A549 (cell line): Measurements from ENCODE around the gene NAXD. TPM values are rescaled to one million over a fixed set of nuclear protein-coding genes. Genes with fewer than 3 reads are reported as not detected.

Source experiments
- ATAC-seq, 2 experiments: fragments of 200-7000 bp in 1 of 2; fragments of >200 bp in 1 of 2; cut with Nextera tagmentation in 1 of 2; cut with Tn5 transposase in 1 of 2; 3 replicates each; pipeline versions ENCODE4 v1.8.0 to v1.9.1; 2018 to 2020; ENCODE audit warnings: mild to moderate bottlenecking in 1 of 2, moderate library complexity in 1 of 2
- CTCF ChIA-PET: fragments of 300-600 bp; sonication (Branson Sonifier 250); formaldehyde crosslinking; extraction: SDS; loops from one replicate; lab custom pipeline; 2021; ENCODE audit warnings: antibody characterized with exemption, inconsistent platforms; lab: Yijun Ruan, JAX
- POLR2A ChIA-PET: fragments of 350-600 bp; formaldehyde crosslinking; extraction: SDS; loops from one replicate; lab custom pipeline; 2021; ENCODE audit warnings: antibody characterized with exemption, inconsistent platforms; lab: Yijun Ruan, JAX
- DNase-seq, 2 experiments: peaks; one replicate each; pipeline versions ENCODE4 v3.0.0 to v3.0.0-alpha.2; 2011 to 2016; ENCODE audit warnings: low read depth in 1 of 2, low spot score in 1 of 2
- FAIRE-seq: peaks from 2 replicates; lab custom pipeline; 2011; peaks lifted over from hg19 to GRCh38; lab: Jason Lieb, UNC
- H3K27ac ChIP-seq, 2 experiments: fragments of >200 bp; sonication (Bioruptor Twin); formaldehyde crosslinking; 3 replicates each; pipeline ENCODE4 v1.5.1; 2016 to 2017
- H3K4me1 ChIP-seq: fragments of >200 bp; sonication (Bioruptor Twin); formaldehyde crosslinking; 3 replicates; pipeline ENCODE4 v1.6.1; 2016
- H3K4me2 ChIP-seq: fragments of >200 bp; sonication (Bioruptor Twin); formaldehyde crosslinking; 3 replicates; pipeline ENCODE4 v1.6.1; 2016
- H3K4me3 ChIP-seq: fragments of >200 bp; sonication (Bioruptor Twin); formaldehyde crosslinking; 3 replicates; pipeline ENCODE4 v1.5.1; 2016
- H3K9me3 ChIP-seq: fragments of >200 bp; sonication (Bioruptor Twin); formaldehyde crosslinking; 3 replicates; pipeline ENCODE4 v1.6.1; 2016
- ATOH8 ChIP-seq: fragments of 250-450 bp; sonication (Bioruptor Pico); IDR thresholded peaks from 2 replicates; pipeline ENCODE4 v1.5.0; 2020; ENCODE audit warnings: low read depth, mild to moderate bottlenecking, moderate library complexity
- BHLHE40 ChIP-seq: IDR thresholded peaks from 2 replicates; pipeline ENCODE4 v1.6.1; 2012; ENCODE audit warnings: low read depth, low read length, inconsistent platforms
- CBX8 ChIP-seq: fragments of 200-600 bp; sonication (generic); IDR thresholded peaks from 2 replicates; pipeline ENCODE4 v1.6.1; 2016
- CEBPB ChIP-seq, 2 experiments: fragments of >200 bp in 1 of 2; sonication (Bioruptor Twin) in 1 of 2; formaldehyde crosslinking in 1 of 2; IDR thresholded peaks; 2 replicates each; pipeline ENCODE4 v1.6.1; 2012 to 2016
- CHD2 ChIP-seq: fragments of 150-350 bp; IDR thresholded peaks from 2 replicates; pipeline ENCODE4 v1.6.1; 2014; ENCODE audit warnings: low read length; ENCODE audit not compliant: partially characterized antibody
- CHD4 ChIP-seq: fragments of 200-600 bp; sonication (generic); IDR thresholded peaks from 2 replicates; pipeline ENCODE4 v1.6.1; 2016; ENCODE audit warnings: antibody characterized with exemption, mild to moderate bottlenecking, borderline replicate concordance
- EHF ChIP-seq: fragments of 250-450 bp; sonication (Bioruptor Pico); IDR thresholded peaks from 2 replicates; pipeline ENCODE4 v1.5.0; 2020; ENCODE audit warnings: mild to moderate bottlenecking
- GATA3 ChIP-seq: IDR thresholded peaks from 2 replicates; pipeline ENCODE4 v1.6.1; 2012; ENCODE audit warnings: borderline replicate concordance
- HEYL ChIP-seq: fragments of 250-450 bp; sonication (Bioruptor Pico); IDR thresholded peaks from 2 replicates; pipeline ENCODE4 v1.8.0; 2021; ENCODE audit warnings: mild to moderate bottlenecking, moderate library complexity
- HMGXB4 ChIP-seq: fragments of 250-450 bp; sonication (Bioruptor Pico); IDR thresholded peaks from 2 replicates; pipeline ENCODE4 v1.5.0; 2021; ENCODE audit warnings: mild to moderate bottlenecking, moderate library complexity, borderline replicate concordance
- HOXA7 ChIP-seq: fragments of 250-450 bp; sonication (Bioruptor Pico); IDR thresholded peaks from 2 replicates; pipeline ENCODE4 v1.5.0; 2020; ENCODE audit warnings: mild to moderate bottlenecking, moderate library complexity
- NFE2L2 ChIP-seq: fragments of 150-350 bp; conservative IDR thresholded peaks from 2 replicates; pipeline ENCODE4 v1.6.1; 2014; ENCODE audit warnings: low read length
- PHF8 ChIP-seq: fragments of 200-600 bp; sonication (generic); IDR thresholded peaks from 2 replicates; pipeline ENCODE4 v1.6.1; 2016; ENCODE audit warnings: low read depth, mild to moderate bottlenecking, antibody characterized with exemption, moderate library complexity, borderline replicate concordance
- POLR2AphosphoS2 ChIP-seq: conservative IDR thresholded peaks from 2 replicates; pipeline ENCODE4 v1.6.1; 2012; ENCODE audit warnings: low read length, improper control_type of control experiment, inconsistent platforms
- REST ChIP-seq: fragments of 200-600 bp; sonication (generic); IDR thresholded peaks from 2 replicates; pipeline ENCODE4 v1.6.1; 2016; ENCODE audit warnings: antibody characterized with exemption, mild to moderate bottlenecking, moderate library complexity
- USF2 ChIP-seq: fragments of 450-650 bp; IDR thresholded peaks from 2 replicates; pipeline ENCODE4 v1.6.1; 2014; ENCODE audit warnings: antibody characterized with exemption
- ZFP36 ChIP-seq: fragments of 450-650 bp; IDR thresholded peaks from 2 replicates; pipeline ENCODE4 v1.6.1; 2014; ENCODE audit warnings: borderline replicate concordance; ENCODE audit not compliant: partially characterized antibody
- WGBS: methylation state at CpG from one replicate; pipeline ENCODE4 v1.1.6; 2017; ENCODE audit errors: missing lambda C conversion rate; 5-methylcytosine and 5-hydroxymethylcytosine counted together
- polyA plus RNA-seq, 4 experiments: library from polyadenylated mRNA; depleted of rRNA in 3 of 4; stranded (reverse); fragments of >200 nt; fragmentation: RNase III in 1 of 4; extraction: RNeasy Plus Mini Kit Qiagen cat#74134 plus additional on column Dnase treatment in 1 of 4; gene quantifications; 2 replicates in 3 of 4; 3 replicates in 1 of 4; pipeline ENCODE4 v1.2.3, GENCODE V29; 2011 to 2017

The NAXD gene
- polyA plus RNA-seq, 2 of the 4 experiments (the other 2 are of a cell fraction) = 14.2 to 19.0 TPM

DNA sequence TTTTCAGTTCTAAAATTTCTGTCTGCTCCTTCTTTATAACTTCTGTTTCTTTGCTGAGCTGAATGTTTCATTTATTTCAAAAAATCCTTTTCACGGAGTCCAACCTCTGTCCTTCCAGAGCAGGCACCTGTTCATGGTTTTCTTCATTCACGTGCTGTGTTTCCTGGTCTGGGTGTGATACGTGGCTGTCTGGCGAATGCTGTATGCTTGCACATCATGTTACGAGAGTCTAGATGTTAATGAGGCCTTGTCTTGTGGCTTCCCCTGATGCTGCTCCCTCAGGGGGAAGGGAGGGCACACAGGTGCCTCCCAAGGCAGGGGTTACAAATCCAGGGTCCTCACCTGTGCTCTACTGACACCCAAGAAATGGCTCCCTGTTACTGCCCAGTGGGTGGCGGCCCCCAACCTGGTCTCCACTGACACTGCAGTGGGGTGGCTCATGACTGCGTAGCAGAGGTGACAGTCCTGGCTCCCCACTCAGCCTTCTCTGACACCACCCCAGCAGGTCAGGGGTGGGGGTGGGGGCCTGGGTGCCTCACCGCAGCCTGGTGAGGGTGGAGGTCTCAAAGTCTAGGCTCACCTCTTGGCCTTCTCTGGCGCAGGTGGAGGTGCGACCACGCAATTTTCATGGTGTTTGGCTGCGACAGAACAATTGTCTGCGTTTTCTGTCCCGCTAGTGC is 33.7 kb upstream of the NAXD start:
- CTCF ChIA-PET = no interaction called here
- no peak for ATAC-seq

More for the DNA sequence above, 33.7 kb upstream of the NAXD start:
- TF ChIP-seq POLR2AphosphoS2 (no peak), CHD4 (no peak), BHLHE40 (no peak), CEBPB (IDR thresholded peaks at IDR 0.05) (no peak), HOXA7 (no peak), USF2 (no peak), ZFP36 (no peak), GATA3 (no peak), EHF (CRISPR knock-in tag) (no peak), CHD2 (no peak), CBX8 (no peak), ATOH8 (CRISPR knock-in tag) (no peak), PHF8 (no peak), NFE2L2 (no peak), REST (no peak), HMGXB4 (CRISPR knock-in tag) (no peak), HEYL (CRISPR knock-in tag) (no peak)
- Histone ChIP-seq H3K4me1 (no peaks in the 10 kb centered on the region), H3K4me2 (no peak overlapping the region), H3K9me3 (no peaks in the 10 kb centered on the region), H3K4me3 (no peak overlapping the region), H3K27ac (no peak overlapping the region)
- POLR2A ChIA-PET = no interaction called here
- no peak for FAIRE-seq
- WGBS = 84% methylated on average over 11 of the region's 14 CpGs
- DNase-seq = no peak
